Liver (tissue), 2 donors: ENCODE measurements around the gene SLC22A12.

Source experiments
- RXRA ChIP-seq, 2 donors: IDR thresholded peaks; 2 replicates each; pipeline ENCODE4 v1.6.1; 2017 to 2018; ENCODE audit warnings: antibody characterized with exemption in 2 of 2, mild to moderate bottlenecking in 1 of 2
- TF ChIP-seq, protein P1 (sequence below): IDR thresholded peaks from 2 replicates; pipeline ENCODE4 v1.6.1; 2016; ENCODE audit warnings: antibody characterized with exemption
- donor health status: healthy.

DNA sequence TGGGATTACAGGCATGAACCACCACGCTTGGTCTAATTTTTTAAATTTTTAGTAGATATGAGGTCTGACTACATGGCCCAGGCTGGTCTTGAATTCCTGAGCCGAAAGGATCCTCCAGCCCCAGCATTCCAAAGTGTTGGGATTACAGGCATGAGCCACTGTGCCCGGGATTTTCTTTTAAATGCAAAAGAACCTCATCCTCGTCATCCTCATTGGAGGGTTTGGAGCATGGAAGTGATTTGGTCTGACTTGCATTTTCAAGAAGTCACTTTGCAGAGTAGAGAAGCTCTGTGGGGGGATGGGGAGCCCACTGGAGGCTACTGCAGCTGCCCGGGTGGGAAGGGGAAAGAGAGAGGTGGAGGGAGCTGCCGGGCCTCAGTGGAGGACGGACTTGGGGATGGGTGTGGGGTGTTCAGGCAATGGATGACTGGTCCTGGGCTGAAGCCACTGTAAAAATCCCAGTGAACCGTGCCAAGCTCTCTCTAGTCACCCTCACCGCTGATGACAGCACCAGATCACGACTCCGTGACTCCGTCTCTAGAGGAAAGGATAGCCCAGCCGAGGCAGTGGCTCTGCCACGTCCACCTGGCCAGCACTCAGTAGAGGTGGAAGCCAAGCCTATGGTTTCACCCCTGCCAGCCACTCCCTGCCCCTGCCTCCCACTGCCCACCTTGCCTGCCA lies 32.8 kb upstream of the SLC22A12 start:
- TF ChIP-seq, protein P1, sequence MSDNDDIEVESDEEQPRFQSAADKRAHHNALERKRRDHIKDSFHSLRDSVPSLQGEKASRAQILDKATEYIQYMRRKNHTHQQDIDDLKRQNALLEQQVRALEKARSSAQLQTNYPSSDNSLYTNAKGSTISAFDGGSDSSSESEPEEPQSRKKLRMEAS = no peak
- no peak for TF ChIP-seq RXRA (IDR thresholded peaks at IDR 0.05)
